GM13977 (cell line): ENCODE results near the gene PCDHGA3.
A peak's percentile ranks its signal among the peaks of the same experiment; 100 is the strongest.
"Not testable (repeated sequence)": the region's sequence is repeated elsewhere in the genome, so short reads cannot be mapped to it uniquely, and the experiment has no call there.

Experiments
- DNase-seq: peaks from one replicate; pipeline ENCODE4 v3.0.0; 2012; ENCODE audit warnings: low spot score
- in situ Hi-C: fragments of 300-500 bp; cut with MboI; formaldehyde crosslinking; loops from one replicate; pipeline ENCODE4 v1.12.0; 2022; ENCODE audit warnings: low sequenced_read_pairs, low pct_unique_long_range_greater_than_20kb, mixed read lengths, inconsistent platforms; ENCODE audit not compliant: unreplicated experiment
- TF ChIP-seq, protein P1 (sequence below): IDR thresholded peaks from 2 replicates; pipeline ENCODE4 v1.5.1; 2012; ENCODE audit warnings: mild to moderate bottlenecking, control low read depth; ENCODE audit not compliant: insufficient read depth; ENCODE audit errors: extremely low read depth, missing control alignments

Gene PCDHGA3

DNA sequence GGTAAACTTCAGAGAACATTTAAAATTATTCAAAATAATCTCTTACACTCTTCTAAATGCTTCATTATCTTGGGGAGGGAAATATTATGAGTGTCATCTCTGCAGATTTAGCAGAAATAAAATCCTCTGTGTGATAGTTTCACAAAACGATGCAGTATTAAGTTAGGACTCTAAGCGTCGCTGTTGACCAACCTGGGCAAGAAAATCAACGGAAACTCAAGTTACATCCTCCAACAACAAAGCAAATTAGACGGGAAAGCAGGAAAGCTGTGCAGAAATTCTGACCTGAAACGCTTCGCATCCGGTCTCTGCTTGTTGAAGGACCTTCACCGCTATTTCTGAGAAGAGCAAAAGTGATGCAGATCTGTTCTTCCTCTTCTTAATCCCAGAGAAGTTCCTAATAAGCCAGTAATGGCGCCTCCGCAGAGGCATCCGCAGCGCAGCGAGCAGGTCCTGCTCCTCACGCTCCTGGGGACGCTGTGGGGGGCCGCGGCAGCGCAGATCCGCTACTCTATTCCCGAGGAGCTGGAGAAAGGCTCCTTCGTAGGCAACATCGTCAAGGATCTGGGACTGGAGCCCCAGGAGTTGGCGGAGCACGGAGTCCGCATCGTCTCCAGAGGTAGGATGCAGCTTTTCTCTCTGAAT, 30.2 kb downstream of the PCDHGA3 start, which contains the start of gene PCDHGA6:
TSS of gene PCDHGA6 (plus strand) at position 219 of the 645 bp plus-strand sequence. CDS start at position 412, 193 bp downstream.
- TF ChIP-seq, protein P1, sequence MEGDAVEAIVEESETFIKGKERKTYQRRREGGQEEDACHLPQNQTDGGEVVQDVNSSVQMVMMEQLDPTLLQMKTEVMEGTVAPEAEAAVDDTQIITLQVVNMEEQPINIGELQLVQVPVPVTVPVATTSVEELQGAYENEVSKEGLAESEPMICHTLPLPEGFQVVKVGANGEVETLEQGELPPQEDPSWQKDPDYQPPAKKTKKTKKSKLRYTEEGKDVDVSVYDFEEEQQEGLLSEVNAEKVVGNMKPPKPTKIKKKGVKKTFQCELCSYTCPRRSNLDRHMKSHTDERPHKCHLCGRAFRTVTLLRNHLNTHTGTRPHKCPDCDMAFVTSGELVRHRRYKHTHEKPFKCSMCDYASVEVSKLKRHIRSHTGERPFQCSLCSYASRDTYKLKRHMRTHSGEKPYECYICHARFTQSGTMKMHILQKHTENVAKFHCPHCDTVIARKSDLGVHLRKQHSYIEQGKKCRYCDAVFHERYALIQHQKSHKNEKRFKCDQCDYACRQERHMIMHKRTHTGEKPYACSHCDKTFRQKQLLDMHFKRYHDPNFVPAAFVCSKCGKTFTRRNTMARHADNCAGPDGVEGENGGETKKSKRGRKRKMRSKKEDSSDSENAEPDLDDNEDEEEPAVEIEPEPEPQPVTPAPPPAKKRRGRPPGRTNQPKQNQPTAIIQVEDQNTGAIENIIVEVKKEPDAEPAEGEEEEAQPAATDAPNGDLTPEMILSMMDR, result peak; percentile 30
- DNase-seq, result no peak
- in situ Hi-C loops, result no loop called here

DNA sequence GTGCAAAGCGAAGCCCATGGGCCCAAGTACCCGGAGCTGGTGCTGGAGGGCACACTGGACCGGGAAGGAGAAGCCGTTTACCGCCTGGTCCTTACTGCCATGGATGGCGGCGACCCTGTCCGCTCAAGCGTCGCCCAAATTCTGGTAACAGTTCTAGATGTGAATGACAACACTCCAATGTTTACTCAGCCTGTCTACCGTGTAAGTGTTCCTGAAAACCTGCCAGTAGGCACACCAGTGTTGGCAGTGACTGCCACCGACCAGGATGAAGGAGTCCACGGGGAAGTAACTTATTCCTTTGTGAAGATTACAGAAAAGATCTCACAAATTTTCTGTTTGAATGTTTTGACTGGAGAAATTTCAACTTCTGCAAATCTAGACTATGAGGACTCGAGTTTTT, 31.0 kb downstream of the PCDHGA3 start:
- in situ Hi-C loops, result no loop called here

DNA sequence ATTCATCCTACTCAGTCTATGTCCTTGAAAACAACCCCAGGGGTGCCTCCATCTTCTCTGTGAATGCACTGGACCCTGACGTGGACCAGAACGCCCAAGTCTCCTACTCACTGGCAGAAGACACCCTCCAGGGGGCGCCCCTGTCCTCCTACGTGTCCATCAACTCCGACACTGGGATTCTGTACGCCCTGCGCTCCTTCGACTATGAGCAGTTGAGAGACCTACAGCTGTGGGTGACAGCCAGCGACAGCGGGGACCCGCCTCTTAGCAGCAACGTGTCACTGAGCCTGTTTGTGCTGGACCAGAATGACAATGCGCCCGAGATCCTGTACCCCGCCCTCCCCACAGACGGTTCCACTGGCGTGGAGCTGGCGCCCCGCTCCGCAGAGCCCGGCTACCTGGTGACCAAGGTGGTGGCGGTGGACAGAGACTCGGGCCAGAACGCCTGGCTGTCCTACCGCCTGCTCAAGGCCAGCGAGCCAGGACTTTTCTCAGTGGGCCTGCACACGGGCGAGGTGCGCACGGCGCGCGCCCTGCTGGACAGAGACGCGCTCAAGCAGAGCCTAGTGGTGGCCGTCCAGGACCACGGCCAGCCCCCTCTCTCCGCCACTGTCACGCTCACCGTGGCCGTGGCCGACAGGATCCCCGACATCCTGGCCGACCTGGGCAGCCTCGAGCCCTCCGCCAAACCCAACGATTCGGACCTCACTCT, 32.0 kb downstream of the PCDHGA3 start:
- DNase-seq, in situ Hi-C loops: not testable (repeated sequence)

More for the DNA sequence above, 31.0 kb downstream of the PCDHGA3 start:
- no peak for DNase-seq
- TF ChIP-seq, protein P1, result no peak

DNA sequence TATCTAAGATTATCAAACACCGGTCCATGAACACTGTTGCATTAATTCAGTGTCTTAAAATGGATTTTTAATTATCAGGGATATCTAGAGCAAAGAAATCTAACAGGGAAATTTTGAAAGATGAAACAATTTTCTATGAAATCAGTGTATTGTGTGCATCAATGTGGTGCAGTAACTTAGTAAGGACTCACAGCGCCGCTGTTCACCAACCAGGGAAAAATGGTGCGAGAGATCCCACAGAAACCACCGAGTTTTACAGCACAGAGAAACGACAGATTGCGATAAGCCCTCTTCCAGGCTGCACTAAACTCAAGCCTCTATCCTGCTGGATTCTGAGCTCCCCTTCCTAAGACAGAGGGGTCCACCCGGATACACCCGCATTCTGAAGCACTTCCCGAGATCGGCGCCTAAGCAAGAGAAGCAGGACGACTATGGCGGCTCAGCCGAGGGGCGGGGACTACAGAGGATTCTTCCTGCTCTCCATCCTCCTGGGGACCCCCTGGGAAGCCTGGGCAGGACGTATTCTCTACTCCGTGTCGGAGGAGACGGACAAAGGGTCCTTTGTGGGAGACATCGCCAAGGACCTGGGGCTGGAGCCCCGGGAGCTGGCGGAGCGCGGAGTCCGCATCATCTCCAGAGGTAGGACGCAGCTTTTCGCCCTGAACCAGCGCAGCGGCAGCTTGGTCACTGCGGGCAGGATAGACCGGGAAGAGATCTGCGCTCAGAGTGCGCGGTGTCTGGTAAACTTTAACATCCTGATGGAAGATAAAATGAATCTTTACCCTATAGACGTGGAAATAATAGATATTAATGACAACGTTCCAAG, 39.1 kb downstream of the PCDHGA3 start, which contains the start of gene PCDHGA7:
TSS of gene PCDHGA7 (plus strand) at position 274 of the 826 bp plus-strand sequence. CDS start at position 432, 158 bp downstream.
- no peak for DNase-seq
- TF ChIP-seq, protein P1, result peak; percentile 37
- in situ Hi-C loops, result no loop called here

DNA sequence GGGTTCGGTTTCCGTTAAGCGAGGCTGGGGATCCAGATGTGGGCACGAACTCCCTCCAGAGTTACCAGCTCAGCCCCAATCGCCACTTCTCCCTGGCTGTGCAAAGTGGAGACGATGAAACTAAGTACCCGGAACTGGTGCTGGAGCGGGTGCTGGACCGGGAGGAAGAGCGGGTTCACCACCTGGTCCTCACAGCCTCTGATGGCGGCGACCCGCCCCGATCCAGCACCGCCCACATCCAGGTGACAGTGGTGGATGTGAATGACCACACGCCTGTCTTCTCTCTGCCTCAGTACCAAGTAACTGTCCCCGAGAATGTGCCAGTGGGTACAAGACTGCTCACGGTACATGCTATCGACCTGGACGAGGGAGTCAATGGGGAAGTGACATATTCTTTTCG, 39.7 kb downstream of the PCDHGA3 start:
- no peak for DNase-seq
- TF ChIP-seq, protein P1, result no peak
- in situ Hi-C loops, result no loop called here

DNA sequence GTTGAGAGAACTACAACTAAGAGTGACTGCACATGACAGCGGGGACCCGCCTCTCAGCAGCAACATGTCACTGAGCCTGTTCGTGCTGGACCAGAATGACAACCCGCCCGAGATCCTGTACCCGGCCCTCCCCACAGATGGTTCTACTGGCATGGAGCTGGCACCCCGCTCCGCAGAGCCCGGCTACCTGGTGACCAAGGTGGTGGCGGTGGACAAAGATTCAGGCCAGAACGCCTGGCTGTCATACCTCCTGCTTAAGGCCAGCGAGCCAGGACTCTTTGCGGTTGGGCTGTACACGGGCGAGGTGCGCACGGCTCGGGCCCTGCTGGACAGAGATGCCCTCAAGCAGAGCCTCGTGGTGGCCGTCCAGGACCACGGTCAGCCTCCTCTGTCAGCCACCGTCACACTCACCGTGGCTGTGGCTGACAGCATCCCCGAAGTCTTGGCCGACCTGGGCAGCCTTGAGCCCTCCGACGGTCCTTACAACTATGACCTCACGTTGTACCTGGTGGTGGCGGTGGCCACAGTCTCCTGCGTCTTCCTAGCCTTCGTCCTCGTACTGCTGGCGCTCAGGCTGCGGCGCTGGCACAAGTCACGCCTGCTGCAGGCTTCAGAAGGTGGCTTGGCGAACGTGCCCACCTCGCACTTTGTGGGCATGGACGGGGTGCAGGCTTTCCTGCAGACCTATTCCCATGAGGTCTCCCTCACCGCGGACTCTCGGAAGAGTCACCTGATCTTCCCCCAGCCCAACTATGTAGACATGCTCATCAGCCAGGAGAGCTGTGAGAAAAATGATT, 41.0 kb downstream of the PCDHGA3 start:
- DNase-seq, result no peak
- TF ChIP-seq, protein P1, result no peak
- in situ Hi-C loops, result no loop called here
